22Rv1 (cell line): Measurements from ENCODE around the gene TASOR2.

Source experiments
- ZFX ChIP-seq: fragments of 450-650 bp; IDR thresholded peaks from 2 replicates; pipeline ENCODE4 v1.6.1; 2017; ENCODE audit warnings: antibody characterized with exemption, borderline replicate concordance
- TF ChIP-seq, protein P1 (sequence below): fragments of 450-650 bp; IDR thresholded peaks from 2 replicates; pipeline ENCODE4 v1.5.1; 2017; ENCODE audit warnings: mild to moderate bottlenecking

DNA sequence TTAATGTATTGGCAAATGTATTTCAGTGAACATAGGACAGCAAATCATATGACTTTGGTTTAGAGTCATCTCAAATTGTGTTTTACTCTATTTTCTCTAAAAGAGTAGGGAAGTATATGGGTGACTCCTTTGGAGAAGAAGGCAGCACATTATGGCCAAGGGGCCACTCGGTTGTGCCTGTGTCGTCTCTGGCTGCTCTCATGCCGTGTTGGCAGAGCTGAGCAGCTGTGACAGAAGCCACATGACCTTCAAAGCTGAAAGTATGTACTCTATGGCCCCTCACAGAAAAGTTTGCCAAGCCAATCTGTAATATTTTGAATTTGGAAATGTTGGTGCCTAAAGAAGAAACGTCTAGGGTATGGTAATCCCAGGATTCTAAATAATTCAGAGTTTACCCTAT is 47.5 kb downstream of the TASOR2 start:
- TF ChIP-seq, protein P1, sequence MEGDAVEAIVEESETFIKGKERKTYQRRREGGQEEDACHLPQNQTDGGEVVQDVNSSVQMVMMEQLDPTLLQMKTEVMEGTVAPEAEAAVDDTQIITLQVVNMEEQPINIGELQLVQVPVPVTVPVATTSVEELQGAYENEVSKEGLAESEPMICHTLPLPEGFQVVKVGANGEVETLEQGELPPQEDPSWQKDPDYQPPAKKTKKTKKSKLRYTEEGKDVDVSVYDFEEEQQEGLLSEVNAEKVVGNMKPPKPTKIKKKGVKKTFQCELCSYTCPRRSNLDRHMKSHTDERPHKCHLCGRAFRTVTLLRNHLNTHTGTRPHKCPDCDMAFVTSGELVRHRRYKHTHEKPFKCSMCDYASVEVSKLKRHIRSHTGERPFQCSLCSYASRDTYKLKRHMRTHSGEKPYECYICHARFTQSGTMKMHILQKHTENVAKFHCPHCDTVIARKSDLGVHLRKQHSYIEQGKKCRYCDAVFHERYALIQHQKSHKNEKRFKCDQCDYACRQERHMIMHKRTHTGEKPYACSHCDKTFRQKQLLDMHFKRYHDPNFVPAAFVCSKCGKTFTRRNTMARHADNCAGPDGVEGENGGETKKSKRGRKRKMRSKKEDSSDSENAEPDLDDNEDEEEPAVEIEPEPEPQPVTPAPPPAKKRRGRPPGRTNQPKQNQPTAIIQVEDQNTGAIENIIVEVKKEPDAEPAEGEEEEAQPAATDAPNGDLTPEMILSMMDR = no peak
- no peak for TF ChIP-seq ZFX
